ENCODE results near the gene GIGYF1. TPM values are rescaled to one million over a fixed set of nuclear protein-coding genes. Genes with fewer than 3 reads are reported as not detected.

The GIGYF1 gene
- total RNA-seq, result 82.4 TPM
- under 1 TPM; 0.71 to 0.89 (median 0.73) TPM for polyA plus RNA-seq

GRCh38 chr7:100694098-100694745 is at the start of gene GIGYF1:
Gene GIGYF1, minus strand, starts transcription at chr7:100694250. Its CDS starts 6,012 bp downstream, at chr7:100688238.
- peak within 1 kb of the TSS; percentile 75 for H3K4me3 ChIP-seq (ENCODE audit: low read depth, low read length)
- peak; percentile 64 to 73 (median 72) for DNase-seq
- H3K27ac Mint-ChIP-seq, result peak within 1 kb of the TSS; percentile 88 to 98 (median 98)
- H3K9me3 Mint-ChIP-seq, result peaks cover 0 to 2% (median 0%) of the 10 kb centered on the region in 7 donors
- H3K27me3 ChIP-seq (ENCODE audit: control insufficient read depth, insufficient read depth, low read length), result no peaks in the 10 kb centered on the region
- H3K27ac ChIP-seq (ENCODE audit: insufficient read depth, low read length, poor library complexity, severe bottlenecking), result peak within 1 kb of the TSS; percentile 63
- no peaks in the 10 kb centered on the region for H3K36me3 Mint-ChIP-seq
- H3K4me1 ChIP-seq (ENCODE audit: control insufficient read depth, insufficient read depth, low read length, poor library complexity, severe bottlenecking), result peaks cover 40% of the 10 kb centered on the region
- peak; percentile 63 to 72 for ATAC-seq (ENCODE audit: low read depth in 2 of 2)
- H3K9me3 ChIP-seq (ENCODE audit: control insufficient read depth in 2 of 2, low read length in 2 of 2), result no peaks in the 10 kb centered on the region
- peak within 1 kb of the TSS; percentile 89 to 99 (median 97) for H3K4me3 Mint-ChIP-seq
- H3K27me3 Mint-ChIP-seq, result peaks cover 9% of the 10 kb centered on the region
- peaks cover 11 to 42% (median 26%) of the 10 kb centered on the region in 4 donors for H3K4me1 Mint-ChIP-seq
- H3K36me3 ChIP-seq (ENCODE audit: control insufficient read depth, insufficient read depth, low read length), result peaks cover 6% of the 10 kb centered on the region

GRCh38 chr7:100739934-100740333 is 45.9 kb upstream of the GIGYF1 start:
- H3K4me1 ChIP-seq (ENCODE audit: control insufficient read depth, insufficient read depth, low read length, poor library complexity, severe bottlenecking), result no peaks in the 10 kb centered on the region
- no peaks in the 10 kb centered on the region for H3K27me3 ChIP-seq (ENCODE audit: control insufficient read depth, insufficient read depth, low read length)
- no peak overlapping the region for H3K27ac Mint-ChIP-seq
- H3K4me3 ChIP-seq (ENCODE audit: low read depth, low read length), result no peak overlapping the region
- no peak for ATAC-seq (ENCODE audit: low read depth in 2 of 2)
- no peaks in the 10 kb centered on the region for H3K4me1 Mint-ChIP-seq
- DNase-seq, result no peak
- no peak overlapping the region for H3K4me3 Mint-ChIP-seq
- H3K27ac ChIP-seq (ENCODE audit: insufficient read depth, low read length, poor library complexity, severe bottlenecking), result no peak overlapping the region
- H3K9me3 Mint-ChIP-seq, result peaks cover 0 to 5% (median 0%) of the 10 kb centered on the region in 7 donors
- no peaks in the 10 kb centered on the region for H3K36me3 ChIP-seq (ENCODE audit: control insufficient read depth, insufficient read depth, low read length)
- H3K9me3 ChIP-seq (ENCODE audit: control insufficient read depth in 2 of 2, low read length in 2 of 2), result no peaks in the 10 kb centered on the region
- H3K27me3 Mint-ChIP-seq, result peaks cover 19% of the 10 kb centered on the region
- H3K36me3 Mint-ChIP-seq, result no peaks in the 10 kb centered on the region

GRCh38 chr7:100736671-100737070 is 42.6 kb upstream of the GIGYF1 start:
- Histone ChIP-seq H3K4me1 (ENCODE audit: control insufficient read depth, insufficient read depth, low read length, poor library complexity, severe bottlenecking) (no peaks in the 10 kb centered on the region), H3K27ac (ENCODE audit: insufficient read depth, low read length, poor library complexity, severe bottlenecking) (no peak overlapping the region), H3K36me3 (ENCODE audit: control insufficient read depth, insufficient read depth, low read length) (no peaks in the 10 kb centered on the region), H3K27me3 (ENCODE audit: control insufficient read depth, insufficient read depth, low read length) (no peaks in the 10 kb centered on the region), H3K9me3 (ENCODE audit: control insufficient read depth in 2 of 2, low read length in 2 of 2) (no peaks in the 10 kb centered on the region), H3K4me3 (ENCODE audit: low read depth, low read length) (no peak overlapping the region)
- no peaks in the 10 kb centered on the region for H3K36me3 Mint-ChIP-seq
- peaks cover 0 to 2% (median 0%) of the 10 kb centered on the region in 7 donors for H3K9me3 Mint-ChIP-seq
- no peak overlapping the region for H3K4me3 Mint-ChIP-seq
- H3K4me1 Mint-ChIP-seq, result peaks cover 0 to 2% (median 0%) of the 10 kb centered on the region in 4 donors
- no peak for DNase-seq
- ATAC-seq (ENCODE audit: low read depth in 2 of 2), result no peak
- H3K27me3 Mint-ChIP-seq, result peaks cover 14% of the 10 kb centered on the region
- no peak overlapping the region for H3K27ac Mint-ChIP-seq

GRCh38 chr7:100735730-100736129 is 41.7 kb upstream of the GIGYF1 start:
- peaks cover 14% of the 10 kb centered on the region for H3K27me3 Mint-ChIP-seq
- H3K27me3 ChIP-seq (ENCODE audit: control insufficient read depth, insufficient read depth, low read length), result no peaks in the 10 kb centered on the region
- H3K4me3 Mint-ChIP-seq, result no peak overlapping the region
- no peaks in the 10 kb centered on the region for H3K36me3 Mint-ChIP-seq
- H3K4me1 Mint-ChIP-seq, result peaks cover 0 to 2% (median 0%) of the 10 kb centered on the region in 4 donors
- no peak overlapping the region for H3K27ac ChIP-seq (ENCODE audit: insufficient read depth, low read length, poor library complexity, severe bottlenecking)
- H3K4me1 ChIP-seq (ENCODE audit: control insufficient read depth, insufficient read depth, low read length, poor library complexity, severe bottlenecking), result no peaks in the 10 kb centered on the region
- no peaks in the 10 kb centered on the region for H3K9me3 ChIP-seq (ENCODE audit: control insufficient read depth in 2 of 2, low read length in 2 of 2)
- no peak overlapping the region for H3K4me3 ChIP-seq (ENCODE audit: low read depth, low read length)
- no peak for DNase-seq
- H3K36me3 ChIP-seq (ENCODE audit: control insufficient read depth, insufficient read depth, low read length), result no peaks in the 10 kb centered on the region
- no peak overlapping the region for H3K27ac Mint-ChIP-seq
- no peak for ATAC-seq (ENCODE audit: low read depth in 2 of 2)
- peaks cover 0 to 2% (median 0%) of the 10 kb centered on the region in 7 donors for H3K9me3 Mint-ChIP-seq

- Histone ChIP-seq H3K36me3 (ENCODE audit: control insufficient read depth, insufficient read depth, low read length) (no peaks in the 10 kb centered on the region), H3K4me1 (ENCODE audit: control insufficient read depth, insufficient read depth, low read length, poor library complexity, severe bottlenecking) (no peaks in the 10 kb centered on the region), H3K27me3 (ENCODE audit: control insufficient read depth, insufficient read depth, low read length) (no peaks in the 10 kb centered on the region), H3K4me3 (ENCODE audit: low read depth, low read length) (no peak overlapping the region), H3K9me3 (ENCODE audit: control insufficient read depth in 2 of 2, low read length in 2 of 2) (no peaks in the 10 kb centered on the region), H3K27ac (ENCODE audit: insufficient read depth, low read length, poor library complexity, severe bottlenecking) (no peak overlapping the region)
- peaks cover 0 to 2% (median 0%) of the 10 kb centered on the region in 4 donors for H3K4me1 Mint-ChIP-seq
- peaks cover 0 to 1% (median 0%) of the 10 kb centered on the region in 7 donors for H3K9me3 Mint-ChIP-seq
- DNase-seq (no peak), ATAC-seq (ENCODE audit: low read depth in 2 of 2) (no peak)
- no peaks in the 10 kb centered on the region for H3K36me3 Mint-ChIP-seq
- H3K27ac Mint-ChIP-seq, result no peak overlapping the region
- peaks cover 28% of the 10 kb centered on the region for H3K27me3 Mint-ChIP-seq
- no peak overlapping the region for H3K4me3 Mint-ChIP-seq
Observed at GRCh38 chr7:100731937-100732636, 38.0 kb upstream of the GIGYF1 start.

GRCh38 chr7:100730136-100730800 is 36.2 kb upstream of the GIGYF1 start:
- no peaks in the 10 kb centered on the region for H3K36me3 ChIP-seq (ENCODE audit: control insufficient read depth, insufficient read depth, low read length)
- peaks cover 2% of the 10 kb centered on the region for H3K4me1 ChIP-seq (ENCODE audit: control insufficient read depth, insufficient read depth, low read length, poor library complexity, severe bottlenecking)
- Mint-ChIP-seq H3K9me3 (peaks cover 0 to 1% (median 0%) of the 10 kb centered on the region in 7 donors), H3K4me3 (no peak overlapping the region), H3K4me1 (peaks cover 0 to 2% (median under 1%) of the 10 kb centered on the region in 4 donors), H3K36me3 (no peaks in the 10 kb centered on the region), H3K27ac (no peak overlapping the region), H3K27me3 (peaks cover 30% of the 10 kb centered on the region)
- ATAC-seq (ENCODE audit: low read depth in 2 of 2), result no peak
- no peak overlapping the region for H3K27ac ChIP-seq (ENCODE audit: insufficient read depth, low read length, poor library complexity, severe bottlenecking)
- H3K9me3 ChIP-seq (ENCODE audit: control insufficient read depth in 2 of 2, low read length in 2 of 2), result no peaks in the 10 kb centered on the region
- no peak overlapping the region for H3K4me3 ChIP-seq (ENCODE audit: low read depth, low read length)
- peaks cover 2% of the 10 kb centered on the region for H3K27me3 ChIP-seq (ENCODE audit: control insufficient read depth, insufficient read depth, low read length)
- DNase-seq, result no peak

- peaks cover 0 to 4% (median 2%) of the 10 kb centered on the region in 4 donors for H3K4me1 Mint-ChIP-seq
- Histone ChIP-seq H3K4me1 (ENCODE audit: control insufficient read depth, insufficient read depth, low read length, poor library complexity, severe bottlenecking) (peaks cover 7% of the 10 kb centered on the region), H3K9me3 (ENCODE audit: control insufficient read depth in 2 of 2, low read length in 2 of 2) (no peaks in the 10 kb centered on the region), H3K4me3 (ENCODE audit: low read depth, low read length) (no peak overlapping the region), H3K27me3 (ENCODE audit: control insufficient read depth, insufficient read depth, low read length) (peaks cover 2% of the 10 kb centered on the region), H3K36me3 (ENCODE audit: control insufficient read depth, insufficient read depth, low read length) (no peaks in the 10 kb centered on the region), H3K27ac (ENCODE audit: insufficient read depth, low read length, poor library complexity, severe bottlenecking) (no peak overlapping the region)
- ATAC-seq (ENCODE audit: low read depth in 2 of 2), result no peak
- H3K36me3 Mint-ChIP-seq, result no peaks in the 10 kb centered on the region
- H3K27ac Mint-ChIP-seq, result no peak overlapping the region
- H3K4me3 Mint-ChIP-seq, result no peak overlapping the region
- DNase-seq, result no peak
- no peaks in the 10 kb centered on the region for H3K9me3 Mint-ChIP-seq
- H3K27me3 Mint-ChIP-seq, result peaks cover 25% of the 10 kb centered on the region
Observed at GRCh38 chr7:100728196-100728595, 34.1 kb upstream of the GIGYF1 start.
